Measurements from ENCODE around the gene BMPR1A.

BMPR1A gene

GRCh38 chr10:86775870-86776180, 19.4 kb downstream of the BMPR1A start:
- TF ChIP-seq, protein P1, sequence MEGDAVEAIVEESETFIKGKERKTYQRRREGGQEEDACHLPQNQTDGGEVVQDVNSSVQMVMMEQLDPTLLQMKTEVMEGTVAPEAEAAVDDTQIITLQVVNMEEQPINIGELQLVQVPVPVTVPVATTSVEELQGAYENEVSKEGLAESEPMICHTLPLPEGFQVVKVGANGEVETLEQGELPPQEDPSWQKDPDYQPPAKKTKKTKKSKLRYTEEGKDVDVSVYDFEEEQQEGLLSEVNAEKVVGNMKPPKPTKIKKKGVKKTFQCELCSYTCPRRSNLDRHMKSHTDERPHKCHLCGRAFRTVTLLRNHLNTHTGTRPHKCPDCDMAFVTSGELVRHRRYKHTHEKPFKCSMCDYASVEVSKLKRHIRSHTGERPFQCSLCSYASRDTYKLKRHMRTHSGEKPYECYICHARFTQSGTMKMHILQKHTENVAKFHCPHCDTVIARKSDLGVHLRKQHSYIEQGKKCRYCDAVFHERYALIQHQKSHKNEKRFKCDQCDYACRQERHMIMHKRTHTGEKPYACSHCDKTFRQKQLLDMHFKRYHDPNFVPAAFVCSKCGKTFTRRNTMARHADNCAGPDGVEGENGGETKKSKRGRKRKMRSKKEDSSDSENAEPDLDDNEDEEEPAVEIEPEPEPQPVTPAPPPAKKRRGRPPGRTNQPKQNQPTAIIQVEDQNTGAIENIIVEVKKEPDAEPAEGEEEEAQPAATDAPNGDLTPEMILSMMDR (conservative IDR thresholded peaks at IDR 0.05; ENCODE audit: low read depth): no peak
- POLR2A ChIA-PET (ENCODE audit: low non-redundant PET): no interaction called here
- CTCF ChIA-PET: no interaction called here
- DNase-seq (ENCODE audit: low spot score): no peak
- H3K27ac ChIP-seq: no peak overlapping the region

GRCh38 chr10:86779220-86780017, 23.0 kb downstream of the BMPR1A start:
- CTCF ChIA-PET: interaction anchor here (0.6 to 0.7 kb wide), 2 partner anchors 61 to 194 kb away, joined by 3 to 4 read pairs; no protein-coding TSS in a partner anchor
- no peak for DNase-seq (ENCODE audit: low spot score)
- H3K27ac ChIP-seq: no peak overlapping the region
- POLR2A ChIA-PET (ENCODE audit: low non-redundant PET): no interaction called here
- TF ChIP-seq, protein P1 (conservative IDR thresholded peaks at IDR 0.05; ENCODE audit: low read depth): no peak

- ChIA-PET POLR2A (ENCODE audit: low non-redundant PET) (no interaction called here), CTCF (interaction anchor here (0.6 kb wide), 1 partner anchor 12 kb away, joined by 4 read pairs; no protein-coding TSS in a partner anchor)
- H3K27ac ChIP-seq: no peak overlapping the region
- DNase-seq (ENCODE audit: low spot score): no peak
- TF ChIP-seq, protein P1 (conservative IDR thresholded peaks at IDR 0.05; ENCODE audit: low read depth): no peak
These were observed 26.4 kb downstream of the BMPR1A start for GRCh38 chr10:86782701-86783418.

GRCh38 chr10:86785037-86785436, 28.6 kb downstream of the BMPR1A start:
- DNase-seq (ENCODE audit: low spot score): no peak
- H3K27ac ChIP-seq: no peak overlapping the region
- CTCF ChIA-PET: no interaction called here
- POLR2A ChIA-PET (ENCODE audit: low non-redundant PET): no interaction called here
- TF ChIP-seq, protein P1 (conservative IDR thresholded peaks at IDR 0.05; ENCODE audit: low read depth): no peak

GRCh38 chr10:86785968-86786367, 29.5 kb downstream of the BMPR1A start:
- ChIA-PET POLR2A (ENCODE audit: low non-redundant PET) (no interaction called here), CTCF (interaction anchor here (0.5 kb wide), 1 partner anchor 15 kb away, joined by 3 read pairs; no protein-coding TSS in a partner anchor)
- H3K27ac ChIP-seq: no peak overlapping the region
- TF ChIP-seq, protein P1 (conservative IDR thresholded peaks at IDR 0.05; ENCODE audit: low read depth): no peak
- no peak for DNase-seq (ENCODE audit: low spot score)

- H3K27ac ChIP-seq: no peak overlapping the region
- POLR2A ChIA-PET (ENCODE audit: low non-redundant PET): no interaction called here
- CTCF ChIA-PET: interaction anchor here (0.9 kb wide), 1 partner anchor 148 kb away, joined by 3 read pairs; no protein-coding TSS in a partner anchor
- TF ChIP-seq, protein P1 (conservative IDR thresholded peaks at IDR 0.05; ENCODE audit: low read depth): no peak
- DNase-seq (ENCODE audit: low spot score): no peak
These were observed 29.9 kb downstream of the BMPR1A start for GRCh38 chr10:86786368-86786767.

All from RWPE1 (cell line).